ENCODE results near the gene CEP112.
A peak's percentile ranks its signal among the peaks of the same experiment; 100 is the strongest.
"Not testable (repeated sequence)": the region's sequence is repeated elsewhere in the genome, so short reads cannot be mapped to it uniquely, and the experiment has no call there.

CEP112 gene

GRCh38 chr17:65799454-65799853 lies 392.5 kb downstream of the CEP112 start:
- Histone ChIP-seq H3K4me3 (ENCODE audit: low read length) (no peak overlapping the region), H3K27me3 (ENCODE audit: control insufficient read depth, insufficient read depth, low read length) (no peaks in the 10 kb centered on the region), H3K27ac (ENCODE audit: low read length) (no peak overlapping the region), H3K4me1 (ENCODE audit: control insufficient read depth, insufficient read depth, low read length) (no peaks in the 10 kb centered on the region), H3K9me3 (ENCODE audit: control insufficient read depth, insufficient read depth, low read length) (no peaks in the 10 kb centered on the region), H3K36me3 (ENCODE audit: control insufficient read depth, insufficient read depth, low read length) (no peaks in the 10 kb centered on the region)
- DNase-seq (ENCODE audit: low read depth, low spot score): no peak
- WGBS (ENCODE audit: insufficient coverage, insufficient read length): no CpG with 5 or more reads among the region's 1 CpG

GRCh38 chr17:65797809-65798208 lies 394.1 kb downstream of the CEP112 start:
- Histone ChIP-seq H3K9me3 (ENCODE audit: control insufficient read depth, insufficient read depth, low read length) (no peaks in the 10 kb centered on the region), H3K36me3 (ENCODE audit: control insufficient read depth, insufficient read depth, low read length) (no peaks in the 10 kb centered on the region), H3K27ac (ENCODE audit: low read length) (no peak overlapping the region), H3K4me1 (ENCODE audit: control insufficient read depth, insufficient read depth, low read length) (no peaks in the 10 kb centered on the region), H3K4me3 (ENCODE audit: low read length) (no peak overlapping the region), H3K27me3 (ENCODE audit: control insufficient read depth, insufficient read depth, low read length) (no peaks in the 10 kb centered on the region)
- DNase-seq (ENCODE audit: low read depth, low spot score): peak; percentile 50
- no CpG with 5 or more reads among the region's 3 CpGs for WGBS (ENCODE audit: insufficient coverage, insufficient read length)

GRCh38 chr17:65797101-65797500 lies 394.8 kb downstream of the CEP112 start:
- WGBS (ENCODE audit: insufficient coverage, insufficient read length): no CpG with 5 or more reads among the region's 1 CpG
- DNase-seq (ENCODE audit: low read depth, low spot score): no peak
- Histone ChIP-seq H3K27ac (ENCODE audit: low read length) (no peak overlapping the region), H3K4me1 (ENCODE audit: control insufficient read depth, insufficient read depth, low read length) (no peaks in the 10 kb centered on the region), H3K4me3 (ENCODE audit: low read length) (no peak overlapping the region), H3K9me3 (ENCODE audit: control insufficient read depth, insufficient read depth, low read length) (no peaks in the 10 kb centered on the region), H3K27me3 (ENCODE audit: control insufficient read depth, insufficient read depth, low read length) (no peaks in the 10 kb centered on the region), H3K36me3 (ENCODE audit: control insufficient read depth, insufficient read depth, low read length) (no peaks in the 10 kb centered on the region)

GRCh38 chr17:65794572-65794971 lies 397.4 kb downstream of the CEP112 start:
- no CpG with 5 or more reads among the region's 5 CpGs for WGBS (ENCODE audit: insufficient coverage, insufficient read length)
- no peaks in the 10 kb centered on the region for H3K36me3 ChIP-seq (ENCODE audit: control insufficient read depth, insufficient read depth, low read length)
- DNase-seq (ENCODE audit: low read depth, low spot score): no peak
- H3K27me3 ChIP-seq (ENCODE audit: control insufficient read depth, insufficient read depth, low read length): no peaks in the 10 kb centered on the region
- H3K4me3 ChIP-seq (ENCODE audit: low read length): no peak overlapping the region
- no peak overlapping the region for H3K27ac ChIP-seq (ENCODE audit: low read length)
- no peaks in the 10 kb centered on the region for H3K4me1 ChIP-seq (ENCODE audit: control insufficient read depth, insufficient read depth, low read length)
- H3K9me3 ChIP-seq (ENCODE audit: control insufficient read depth, insufficient read depth, low read length): no peaks in the 10 kb centered on the region

GRCh38 chr17:65790241-65790640 lies 401.7 kb downstream of the CEP112 start:
- Histone ChIP-seq H3K36me3 (ENCODE audit: control insufficient read depth, insufficient read depth, low read length) (no peaks in the 10 kb centered on the region), H3K27ac (ENCODE audit: low read length) (no peak overlapping the region), H3K4me1 (ENCODE audit: control insufficient read depth, insufficient read depth, low read length) (no peaks in the 10 kb centered on the region), H3K9me3 (ENCODE audit: control insufficient read depth, insufficient read depth, low read length) (no peaks in the 10 kb centered on the region), H3K27me3 (ENCODE audit: control insufficient read depth, insufficient read depth, low read length) (no peaks in the 10 kb centered on the region), H3K4me3 (ENCODE audit: low read length) (no peak overlapping the region)
- WGBS (ENCODE audit: insufficient coverage, insufficient read length): no CpG with 5 or more reads among the region's 4 CpGs
- no peak for DNase-seq (ENCODE audit: low read depth, low spot score)

- no peak overlapping the region for H3K27ac ChIP-seq (ENCODE audit: low read length)
- no peaks in the 10 kb centered on the region for H3K36me3 ChIP-seq (ENCODE audit: control insufficient read depth, insufficient read depth, low read length)
- H3K4me1 ChIP-seq (ENCODE audit: control insufficient read depth, insufficient read depth, low read length): no peaks in the 10 kb centered on the region
- H3K4me3 ChIP-seq (ENCODE audit: low read length): no peak overlapping the region
- DNase-seq (ENCODE audit: low read depth, low spot score): no peak
- no CpG with 5 or more reads among the region's 1 CpG for WGBS (ENCODE audit: insufficient coverage, insufficient read length)
- H3K9me3 ChIP-seq (ENCODE audit: control insufficient read depth, insufficient read depth, low read length): no peaks in the 10 kb centered on the region
- H3K27me3 ChIP-seq (ENCODE audit: control insufficient read depth, insufficient read depth, low read length): no peaks in the 10 kb centered on the region
Measured at GRCh38 chr17:65787503-65787902, 404.4 kb downstream of the CEP112 start.

GRCh38 chr17:65786479-65786878 lies 405.5 kb downstream of the CEP112 start:
- no peak for DNase-seq (ENCODE audit: low read depth, low spot score)
- no CpG with 5 or more reads among the region's 5 CpGs for WGBS (ENCODE audit: insufficient coverage, insufficient read length)

GRCh38 chr17:65785109-65785508 lies 406.8 kb downstream of the CEP112 start:
- DNase-seq (ENCODE audit: low read depth, low spot score): no peak
- Histone ChIP-seq H3K9me3 (ENCODE audit: control insufficient read depth, insufficient read depth, low read length) (no peaks in the 10 kb centered on the region), H3K4me1 (ENCODE audit: control insufficient read depth, insufficient read depth, low read length) (no peaks in the 10 kb centered on the region), H3K36me3 (ENCODE audit: control insufficient read depth, insufficient read depth, low read length) (no peaks in the 10 kb centered on the region), H3K4me3 (ENCODE audit: low read length) (no peak overlapping the region), H3K27me3 (ENCODE audit: control insufficient read depth, insufficient read depth, low read length) (no peaks in the 10 kb centered on the region), H3K27ac (ENCODE audit: low read length) (no peak overlapping the region)
- no CpG with 5 or more reads among the region's 1 CpG for WGBS (ENCODE audit: insufficient coverage, insufficient read length)

More at GRCh38 chr17:65786479-65786878, 405.5 kb downstream of the CEP112 start:
- Histone ChIP-seq H3K4me3 (ENCODE audit: low read length) (no peak overlapping the region), H3K27ac (ENCODE audit: low read length) (no peak overlapping the region), H3K36me3 (ENCODE audit: control insufficient read depth, insufficient read depth, low read length) (no peaks in the 10 kb centered on the region), H3K27me3 (ENCODE audit: control insufficient read depth, insufficient read depth, low read length) (no peaks in the 10 kb centered on the region), H3K9me3 (ENCODE audit: control insufficient read depth, insufficient read depth, low read length) (no peaks in the 10 kb centered on the region), H3K4me1 (ENCODE audit: control insufficient read depth, insufficient read depth, low read length) (no peaks in the 10 kb centered on the region)

GRCh38 chr17:65783845-65784334 lies 408.0 kb downstream of the CEP112 start:
- 100% methylated on average over 1 of the region's 4 CpGs for WGBS (ENCODE audit: insufficient coverage, insufficient read length)
- Histone ChIP-seq H3K4me1 (ENCODE audit: control insufficient read depth, insufficient read depth, low read length) (no peaks in the 10 kb centered on the region), H3K4me3 (ENCODE audit: low read length) (no peak overlapping the region), H3K9me3 (ENCODE audit: control insufficient read depth, insufficient read depth, low read length) (no peaks in the 10 kb centered on the region), H3K27me3 (ENCODE audit: control insufficient read depth, insufficient read depth, low read length) (no peaks in the 10 kb centered on the region), H3K27ac (ENCODE audit: low read length) (no peak overlapping the region), H3K36me3 (ENCODE audit: control insufficient read depth, insufficient read depth, low read length) (no peaks in the 10 kb centered on the region)
- no peak for DNase-seq (ENCODE audit: low read depth, low spot score)

GRCh38 chr17:65782104-65782706 lies 409.7 kb downstream of the CEP112 start:
- H3K4me3 ChIP-seq (ENCODE audit: low read length); DNase-seq (ENCODE audit: low read depth, low spot score); H3K9me3 ChIP-seq (ENCODE audit: control insufficient read depth, insufficient read depth, low read length); H3K27me3 ChIP-seq (ENCODE audit: control insufficient read depth, insufficient read depth, low read length); H3K36me3 ChIP-seq (ENCODE audit: control insufficient read depth, insufficient read depth, low read length); H3K27ac ChIP-seq (ENCODE audit: low read length); H3K4me1 ChIP-seq (ENCODE audit: control insufficient read depth, insufficient read depth, low read length): not testable (repeated sequence)
- whole genome bisulfite sequencing (ENCODE audit: insufficient coverage, insufficient read length): no CpG with 5 or more reads among the region's 1 CpG

GRCh38 chr17:65780111-65780510 lies 411.8 kb downstream of the CEP112 start:
- H3K4me1 ChIP-seq (ENCODE audit: control insufficient read depth, insufficient read depth, low read length): no peaks in the 10 kb centered on the region
- no peaks in the 10 kb centered on the region for H3K9me3 ChIP-seq (ENCODE audit: control insufficient read depth, insufficient read depth, low read length)
- H3K4me3 ChIP-seq (ENCODE audit: low read length): no peak overlapping the region
- no CpG with 5 or more reads among the region's 1 CpG for WGBS (ENCODE audit: insufficient coverage, insufficient read length)
- no peak overlapping the region for H3K27ac ChIP-seq (ENCODE audit: low read length)
- H3K27me3 ChIP-seq (ENCODE audit: control insufficient read depth, insufficient read depth, low read length): no peaks in the 10 kb centered on the region
- DNase-seq (ENCODE audit: low read depth, low spot score): no peak
- H3K36me3 ChIP-seq (ENCODE audit: control insufficient read depth, insufficient read depth, low read length): no peaks in the 10 kb centered on the region
